Erythroblast (primary cell): ENCODE measurements around the gene TVP23A.

ENCODE experiments used
- GATA1 ChIP-seq: IDR thresholded peaks from 2 replicates; pipeline ENCODE4 v1.6.1; 2011; ENCODE audit warnings: low read depth, mild to moderate bottlenecking, control low read depth, low read length, moderate library complexity
- POLR2A ChIP-seq: IDR thresholded peaks from 2 replicates; pipeline ENCODE4 v1.6.1; 2011; ENCODE audit warnings: mild to moderate bottlenecking, low read length

GRCh38 chr16:10780628-10781027, 38.0 kb downstream of the TVP23A start:
- no peak for TF ChIP-seq POLR2A
- no peak for TF ChIP-seq GATA1
